Adrenal gland (tissue), 5 donors: ENCODE results near the gene ADGRL2.

Experiments
- CTCF ChIP-seq, 6 experiments: fragments of 450-650 bp in 4 of 6; fragments of 200-600 bp in 2 of 6; sonication (generic) in 1 of 6; IDR thresholded peaks; 1 replicate in 5 of 6; 2 replicates in 1 of 6; pipeline versions ENCODE4 v1.5.1 to v1.8.0; 2016 to 2021; ENCODE audit warnings: antibody characterized with exemption in 6 of 6, mild to moderate bottlenecking in 2 of 6, moderate library complexity in 1 of 6
- POLR2A ChIP-seq, 2 donors: fragments of 450-650 bp; IDR thresholded peaks; one replicate each; pipeline ENCODE4 v1.6.1; 2017; ENCODE audit warnings: antibody characterized with exemption in 2 of 2, mild to moderate bottlenecking in 2 of 2, moderate library complexity in 1 of 2
- donor health status: DM: no; HTN: no; CAD: no.

- no peak for TF ChIP-seq CTCF (IDR thresholded peaks at IDR 0.05)
- TF ChIP-seq POLR2A (IDR thresholded peaks at IDR 0.05) = no peak
These were observed 174.3 kb downstream of the ADGRL2 start for GRCh38 chr1:81974883-81975555.
